HCT116 (cell line): ENCODE results near the gene IL10. TPM values are rescaled to one million over a fixed set of nuclear protein-coding genes. Genes with fewer than 3 reads are reported as not detected.

Source experiments
- ATAC-seq: fragments of 200-7000 bp; cut with Tn5 transposase; 2 replicates; pipeline ENCODE4 v1.9.1; 2020; ENCODE audit warnings: mild to moderate bottlenecking, moderate library complexity
- BruUV-seq: library from RNA; stranded (reverse); fragments of 400-500 nt; replicated peaks from 2 replicates; lab custom pipeline; 2021; lab: Mats Ljungman, UMichigan
- CTCF ChIA-PET: fragments of 300-600 bp; sonication (Branson Sonifier 250); formaldehyde crosslinking; loops from one replicate; lab custom pipeline; 2021; ENCODE audit warnings: antibody characterized with exemption; lab: Charles Lee
- POLR2A ChIA-PET: fragments of 300-600, 350-600 bp; sonication (Branson Sonifier 250); formaldehyde crosslinking; loops from one replicate; lab custom pipeline; 2021; ENCODE audit warnings: antibody characterized with exemption; lab: Charles Lee
- RAD21 ChIA-PET, 2 experiments: fragments of 300-600 bp; sonication (Branson Sonifier 250); formaldehyde crosslinking; loops; one replicate each; lab custom pipeline; 2023; ENCODE audit warnings: low total read pairs in 2 of 2; ENCODE audit not compliant: uncharacterized antibody in 2 of 2, unreplicated experiment in 2 of 2, low non-redundant PET in 1 of 2; lab: Charles Lee
- DNase-seq: peaks from one replicate; pipeline ENCODE4 v3.0.0-alpha.2; 2010; ENCODE audit warnings: low read depth, low spot score
- H2AFZ ChIP-seq: fragments of 200-600 bp; shearing (Covaris generic), sonication (generic); 2 replicates; pipeline ENCODE4 v1.6.1; 2017; ENCODE audit warnings: low read depth, mixed run types, mixed read lengths, antibody characterized with exemption, low read length; ENCODE audit not compliant: poor library complexity, severe bottlenecking
- H3K27ac ChIP-seq: 2 replicates; pipeline ENCODE4 v1.5.1; 2012; ENCODE audit warnings: low read depth, low read length
- H3K27me3 ChIP-seq: fragments of 200-600 bp; sonication (generic); 2 replicates; pipeline ENCODE4 v1.6.1; 2016; ENCODE audit warnings: mixed run types, low read length, mixed read lengths; ENCODE audit not compliant: insufficient read depth
- H3K36me3 ChIP-seq, 2 experiments: fragments of 200-500 bp in 1 of 2; fragments of 200-600 bp in 1 of 2; sonication (Bioruptor generic) in 1 of 2; sonication (generic) in 1 of 2; 2 replicates each; pipeline versions ENCODE4 v1.5.1 to v1.6.1; 2014 to 2016; ENCODE audit warnings: low read length in 2 of 2, inconsistent platforms in 1 of 2, mixed read lengths in 1 of 2, mixed run types in 1 of 2; ENCODE audit not compliant: insufficient read depth in 2 of 2, control insufficient read depth in 1 of 2
- H3K4me1 ChIP-seq, 2 experiments: fragments of 200-600 bp in 1 of 2; sonication (generic) in 1 of 2; 2 replicates each; pipeline versions ENCODE4 v1.5.1 to v1.6.1; 2012 to 2017; ENCODE audit warnings: low read length in 2 of 2, inconsistent platforms in 1 of 2, mild to moderate bottlenecking in 1 of 2, mixed read lengths in 1 of 2, mixed run types in 1 of 2, moderate library complexity in 1 of 2; ENCODE audit not compliant: insufficient read depth in 2 of 2, control insufficient read depth in 1 of 2
- H3K4me2 ChIP-seq: fragments of 200-600 bp; sonication (generic); 2 replicates; pipeline ENCODE4 v1.6.1; 2017; ENCODE audit warnings: mixed run types, low read length, mixed read lengths
- H3K4me3 ChIP-seq, 2 experiments: fragments of 200-600 bp in 1 of 2; sonication (generic) in 1 of 2; replicated peaks in 1 of 2; 2 replicates each; pipeline ENCODE4 v1.5.1; 2011 to 2016; ENCODE audit warnings: low read length in 2 of 2, control low read depth in 1 of 2, low read depth in 1 of 2, mild to moderate bottlenecking in 1 of 2, mixed read lengths in 1 of 2, mixed run types in 1 of 2
- H3K79me2 ChIP-seq: fragments of 200-600 bp; sonication (generic); 2 replicates; pipeline ENCODE4 v1.6.1; 2017; ENCODE audit warnings: mild to moderate bottlenecking, mixed run types, low read length, moderate library complexity, mixed read lengths; ENCODE audit not compliant: insufficient read depth
- H3K9ac ChIP-seq: fragments of 200-600 bp; sonication (generic); 2 replicates; pipeline ENCODE4 v1.6.1; 2016; ENCODE audit warnings: low read length, mixed read lengths
- H3K9me2 ChIP-seq: fragments of 200-600 bp; sonication (generic), shearing (Covaris generic); 2 replicates; pipeline ENCODE4 v1.6.1; 2017; ENCODE audit warnings: mixed run types, mild to moderate bottlenecking, moderate library complexity; ENCODE audit not compliant: insufficient read depth
- H3K9me3 ChIP-seq, 2 experiments: fragments of 200-500 bp in 1 of 2; fragments of 200-600 bp in 1 of 2; sonication (Bioruptor generic) in 1 of 2; sonication (generic) in 1 of 2; 2 replicates each; pipeline ENCODE4 v1.6.1; 2014 to 2017; ENCODE audit warnings: low read length in 2 of 2, mixed read lengths in 2 of 2, inconsistent platforms in 1 of 2, low read depth in 1 of 2, mild to moderate bottlenecking in 1 of 2, mixed run types in 1 of 2, moderate library complexity in 1 of 2; ENCODE audit not compliant: control insufficient read depth in 1 of 2, insufficient read depth in 1 of 2
- H4K20me1 ChIP-seq: fragments of 200-600 bp; sonication (generic), shearing (Covaris generic); 2 replicates; pipeline ENCODE4 v1.6.1; 2017; ENCODE audit warnings: mixed run types, mild to moderate bottlenecking, moderate library complexity; ENCODE audit not compliant: insufficient read depth
- CBX3 ChIP-seq: IDR thresholded peaks from 2 replicates; pipeline ENCODE4 v1.6.1; 2012; ENCODE audit warnings: low read depth
- CTCF ChIP-seq, 3 experiments: fragments of 200-600 bp in 1 of 3; sonication (generic) in 1 of 3; IDR thresholded peaks in 2 of 3; conservative IDR thresholded peaks in 1 of 3; 2 replicates each; pipeline ENCODE4 v1.5.1; 2012 to 2017; ENCODE audit warnings: low read depth in 2 of 3, low read length in 2 of 3, antibody characterized with exemption in 1 of 3, borderline replicate concordance in 1 of 3, control low read depth in 1 of 3, mild to moderate bottlenecking in 1 of 3, mixed read lengths in 1 of 3, mixed run types in 1 of 3, moderate library complexity in 1 of 3; ENCODE audit not compliant: insufficient read depth in 1 of 3
- EGR1 ChIP-seq: IDR thresholded peaks from 2 replicates; pipeline ENCODE4 v1.6.1; 2012; ENCODE audit warnings: low read depth
- ELF1 ChIP-seq: IDR thresholded peaks from 2 replicates; pipeline ENCODE4 v1.6.1; 2012; ENCODE audit warnings: low read depth, borderline replicate concordance
- EZH2 ChIP-seq: fragments of 200-600 bp; sonication (generic); IDR thresholded peaks from 2 replicates; pipeline ENCODE4 v1.6.1; 2017; ENCODE audit warnings: antibody characterized with exemption, mixed run types
- EZH2phosphoT487 ChIP-seq: fragments of 200-600 bp; IDR thresholded peaks from 2 replicates; pipeline ENCODE4 v1.6.1; 2018; ENCODE audit warnings: antibody characterized with exemption, borderline replicate concordance
- FOSL1 ChIP-seq: IDR thresholded peaks from 2 replicates; pipeline ENCODE4 v1.6.1; 2012; ENCODE audit warnings: low read depth
- JUND ChIP-seq: IDR thresholded peaks from 2 replicates; pipeline ENCODE4 v1.6.1; 2012
- MAX ChIP-seq: IDR thresholded peaks from 2 replicates; pipeline ENCODE4 v1.6.1; 2012
- POLR2AphosphoS5 ChIP-seq: IDR thresholded peaks from 2 replicates; pipeline ENCODE4 v1.6.1; 2011; ENCODE audit warnings: mild to moderate bottlenecking, low read depth, low read length, moderate library complexity
- RAD21 ChIP-seq: IDR thresholded peaks from 2 replicates; pipeline ENCODE4 v1.6.1; 2012; ENCODE audit warnings: low read depth, mild to moderate bottlenecking
- REST ChIP-seq: IDR thresholded peaks from 2 replicates; pipeline ENCODE4 v1.6.1; 2012; ENCODE audit warnings: low read depth
- SP1 ChIP-seq: IDR thresholded peaks from 2 replicates; pipeline ENCODE4 v1.6.1; 2012; ENCODE audit warnings: low read depth
- SRF ChIP-seq: IDR thresholded peaks from 2 replicates; pipeline ENCODE4 v1.6.1; 2012; ENCODE audit warnings: low read depth
- TCF7L2 ChIP-seq: IDR thresholded peaks from 2 replicates; pipeline ENCODE4 v1.7.0; 2011; ENCODE audit warnings: borderline replicate concordance, inconsistent platforms; ENCODE audit not compliant: insufficient read depth, insufficient read length; ENCODE audit errors: extremely low read depth
- YY1 ChIP-seq: IDR thresholded peaks from 2 replicates; pipeline ENCODE4 v1.6.1; 2011; ENCODE audit warnings: low read length, low read depth, moderate library complexity, mild to moderate bottlenecking; ENCODE audit not compliant: insufficient replicate concordance; ENCODE audit errors: extremely low read depth
- ZNF274 ChIP-seq: fragments of 200-500 bp; sonication (Bioruptor generic); IDR thresholded peaks from 2 replicates; pipeline ENCODE4 v1.6.1; 2014; ENCODE audit warnings: mild to moderate bottlenecking, low read depth, low read length, inconsistent platforms
- intact Hi-C: fragments of 100-400 bp; cut with micrococcal nuclease; formaldehyde crosslinking; loops from 2 replicates; pipeline ENCODE4 v1.10.0; 2022
- total RNA-seq: library from RNA; stranded (reverse); gene quantifications from one replicate; pipeline ENCODE4 v1.2.1, GENCODE V29; 2021; ENCODE audit not compliant: unreplicated experiment

Gene IL10
- total RNA-seq, 1 experiment from 2014 or later, result not detected

- Histone ChIP-seq H3K36me3 (no peaks in the 10 kb centered on the region), H3K9ac (no peak overlapping the region), H3K4me3 (no peak overlapping the region), H2AFZ (no peak overlapping the region), H3K9me2 (no peaks in the 10 kb centered on the region), H3K9me3 (no peaks in the 10 kb centered on the region), H3K79me2 (no peaks in the 10 kb centered on the region), H4K20me1 (no peaks in the 10 kb centered on the region), H3K27me3 (no peaks in the 10 kb centered on the region), H3K4me2 (no peak overlapping the region), H3K4me1 (no peaks in the 10 kb centered on the region), H3K27ac (no peak overlapping the region)
- intact Hi-C loops, result no loop called here
- ChIA-PET CTCF (no interaction called here), RAD21 (no interaction called here), POLR2A (no interaction called here)
- no TSS peak for BruUV-seq
- no peak for ATAC-seq
- TF ChIP-seq EGR1 (no peak), MAX (no peak), CBX3 (no peak), EZH2phosphoT487 (no peak), EZH2 (no peak), YY1 (no peak), ZNF274 (no peak), SRF (no peak), SP1 (no peak), REST (no peak), ELF1 (no peak), JUND (no peak), POLR2AphosphoS5 (no peak), TCF7L2 (no peak), RAD21 (no peak), FOSL1 (no peak), CTCF (IDR thresholded peaks at IDR 0.05 in 2 of 3, conservative IDR thresholded peaks at IDR 0.05 in 1 of 3; ENCODE audit: borderline replicate concordance in 1 of 3, insufficient read depth in 1 of 3, low read depth in 2 of 3, low read length in 2 of 3) (no peak)
- DNase-seq, result no peak
These were observed 31.1 kb downstream of the IL10 start for GRCh38 chr1:206741142-206741701.
